NB4 (cell line): ENCODE results near the gene UNC79.

ENCODE experiments used
- MAX ChIP-seq: IDR thresholded peaks from 2 replicates; pipeline ENCODE4 v1.6.1; 2011; ENCODE audit warnings: low read depth, low read length
- POLR2A ChIP-seq: IDR thresholded peaks from 2 replicates; pipeline ENCODE4 v1.6.1; 2011; ENCODE audit warnings: mild to moderate bottlenecking; ENCODE audit not compliant: insufficient read length; ENCODE audit errors: extremely low read depth
- TF ChIP-seq, protein P1 (sequence below): IDR thresholded peaks from one replicate; pipeline ENCODE4 v1.5.1; 2012; ENCODE audit warnings: low read depth, low read length

DNA sequence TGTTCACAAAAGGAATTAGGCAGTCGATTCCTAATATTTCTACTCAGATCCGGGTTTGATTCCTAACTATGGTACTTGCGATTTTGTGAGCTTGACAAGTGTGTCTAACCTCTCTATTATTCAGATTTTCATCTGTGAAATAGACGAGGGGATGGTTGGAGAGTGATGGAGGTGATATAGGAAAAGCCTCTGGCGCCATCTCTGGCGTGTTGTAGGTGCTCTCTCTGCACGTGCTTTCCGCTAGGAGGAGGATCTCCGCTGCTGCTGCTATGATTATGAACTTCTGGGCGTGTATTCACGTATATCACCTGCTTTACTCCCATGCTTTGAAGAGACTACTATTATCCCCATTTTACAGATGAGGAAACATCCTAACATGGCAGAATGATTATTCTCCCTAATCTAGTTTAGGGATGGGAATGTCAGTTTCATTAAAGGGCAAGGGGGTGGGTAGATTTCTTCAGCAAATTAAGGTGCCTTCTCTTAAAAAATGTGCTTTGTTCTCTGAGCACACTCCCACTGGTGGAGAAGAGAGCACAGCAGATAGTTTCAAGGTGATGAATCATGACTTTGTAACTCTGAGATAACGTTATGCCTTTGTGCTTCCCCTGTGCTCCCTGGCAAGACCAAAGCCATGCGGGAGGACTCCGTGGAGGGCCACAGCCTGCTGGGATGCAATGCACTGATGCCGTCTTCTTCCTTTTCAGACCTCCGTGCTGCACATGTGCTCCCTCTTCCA, 260.5 kb downstream of the UNC79 start:
- TF ChIP-seq, protein P1, sequence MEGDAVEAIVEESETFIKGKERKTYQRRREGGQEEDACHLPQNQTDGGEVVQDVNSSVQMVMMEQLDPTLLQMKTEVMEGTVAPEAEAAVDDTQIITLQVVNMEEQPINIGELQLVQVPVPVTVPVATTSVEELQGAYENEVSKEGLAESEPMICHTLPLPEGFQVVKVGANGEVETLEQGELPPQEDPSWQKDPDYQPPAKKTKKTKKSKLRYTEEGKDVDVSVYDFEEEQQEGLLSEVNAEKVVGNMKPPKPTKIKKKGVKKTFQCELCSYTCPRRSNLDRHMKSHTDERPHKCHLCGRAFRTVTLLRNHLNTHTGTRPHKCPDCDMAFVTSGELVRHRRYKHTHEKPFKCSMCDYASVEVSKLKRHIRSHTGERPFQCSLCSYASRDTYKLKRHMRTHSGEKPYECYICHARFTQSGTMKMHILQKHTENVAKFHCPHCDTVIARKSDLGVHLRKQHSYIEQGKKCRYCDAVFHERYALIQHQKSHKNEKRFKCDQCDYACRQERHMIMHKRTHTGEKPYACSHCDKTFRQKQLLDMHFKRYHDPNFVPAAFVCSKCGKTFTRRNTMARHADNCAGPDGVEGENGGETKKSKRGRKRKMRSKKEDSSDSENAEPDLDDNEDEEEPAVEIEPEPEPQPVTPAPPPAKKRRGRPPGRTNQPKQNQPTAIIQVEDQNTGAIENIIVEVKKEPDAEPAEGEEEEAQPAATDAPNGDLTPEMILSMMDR: no peak
- TF ChIP-seq POLR2A (no peak), MAX (no peak)
